SH-SY5Y (cell line): Measurements from ENCODE around the gene SPRR4.

Source experiments
- GATA2 ChIP-seq: IDR thresholded peaks from 2 replicates; pipeline ENCODE4 v1.6.1; 2011; ENCODE audit warnings: mild to moderate bottlenecking, low read depth, low read length
- GATA3 ChIP-seq: IDR thresholded peaks from 2 replicates; pipeline ENCODE4 v1.6.1; 2011; ENCODE audit warnings: low read depth, mild to moderate bottlenecking, low read length, moderate library complexity

Gene SPRR4

GRCh38 chr1:152982076-152982475 lies 11.6 kb downstream of the SPRR4 start:
- TF ChIP-seq GATA2 (no peak), GATA3 (no peak)

GRCh38 chr1:152983234-152983633 lies 12.8 kb downstream of the SPRR4 start:
- no peak for TF ChIP-seq GATA3
- no peak for TF ChIP-seq GATA2

DNA sequence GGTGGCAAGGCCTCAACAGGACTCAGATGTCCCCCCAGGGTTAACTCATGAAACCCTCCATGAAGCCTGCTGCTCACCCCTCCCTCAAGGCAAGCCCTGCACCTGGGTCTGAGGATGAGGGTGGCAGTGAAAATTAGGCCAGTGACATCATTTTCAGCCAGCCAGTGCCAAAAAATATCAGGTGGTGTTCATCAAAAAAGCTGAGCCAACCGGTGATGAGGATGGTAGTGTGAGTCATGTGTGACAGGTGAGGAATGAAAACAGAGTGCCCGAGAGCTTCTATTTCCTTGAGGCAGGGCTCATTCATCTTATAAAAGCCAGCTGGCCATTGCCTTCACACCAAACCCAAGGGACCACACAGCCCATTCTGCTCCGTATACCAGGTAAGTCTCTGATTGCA lies 13.3 kb downstream of the SPRR4 start, which contains the start of gene SPRR1A:
TSS of gene SPRR1A (plus strand) at position 339 of the 400 bp plus-strand sequence. CDS start 1,150 bp downstream, outside the sequence.
- TF ChIP-seq GATA3 (no peak), GATA2 (no peak)

DNA sequence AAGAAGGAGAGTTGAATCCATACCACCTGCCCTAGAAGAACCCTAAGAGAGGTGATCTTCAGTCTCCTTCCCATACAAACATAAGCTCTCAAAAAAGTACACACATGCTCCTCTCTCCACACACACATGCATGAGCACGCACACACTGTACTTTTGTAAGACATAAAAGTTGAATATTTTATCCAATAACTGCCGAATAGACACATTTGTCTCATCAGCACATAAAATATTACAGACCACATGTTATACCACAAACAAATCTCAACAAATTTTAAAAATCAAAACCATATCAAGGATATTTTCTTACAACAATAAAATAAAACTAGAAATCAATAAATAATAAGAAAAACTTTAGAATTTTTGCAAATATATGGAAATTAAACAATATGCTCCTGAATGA lies 16.1 kb downstream of the SPRR4 start:
- TF ChIP-seq GATA2 (no peak), GATA3 (no peak)

DNA sequence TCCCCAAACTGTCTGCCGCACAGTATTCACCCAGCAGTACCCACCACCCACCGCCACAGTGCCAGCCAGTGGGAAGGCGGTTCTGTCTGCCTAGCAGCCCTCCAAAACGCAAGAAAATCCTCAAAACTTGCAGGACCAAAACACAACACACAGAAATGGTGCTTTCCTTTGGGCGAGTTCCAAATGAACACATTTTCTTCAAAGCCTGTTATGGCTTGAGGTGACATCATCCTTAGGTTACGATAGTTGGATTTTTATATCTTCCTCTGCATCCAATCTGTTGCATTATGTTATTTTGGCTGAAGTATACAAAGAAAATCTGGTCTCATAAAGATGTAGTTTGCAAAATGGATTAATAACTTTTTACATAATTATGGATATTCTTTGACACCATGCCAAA lies 22.7 kb downstream of the SPRR4 start:
- no peak for TF ChIP-seq GATA2
- no peak for TF ChIP-seq GATA3

DNA sequence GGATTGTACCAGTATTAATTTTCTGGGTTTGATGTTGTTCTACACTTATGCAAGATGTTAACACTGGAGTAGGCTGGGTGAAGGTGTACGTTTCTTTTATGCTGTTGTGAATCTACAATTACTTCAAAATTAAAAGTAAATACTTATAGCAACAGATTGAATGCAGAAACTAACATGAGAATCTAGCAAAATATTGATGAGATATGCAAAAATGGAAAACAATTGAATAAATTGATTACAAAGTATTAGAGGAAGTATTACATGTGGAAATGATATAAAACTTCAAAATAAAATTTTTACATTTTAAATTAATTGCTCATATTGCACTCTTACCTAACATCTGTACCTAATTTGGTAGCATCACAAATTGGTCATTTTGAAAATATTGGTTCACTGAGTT lies 25.4 kb downstream of the SPRR4 start:
- no peak for TF ChIP-seq GATA3
- no peak for TF ChIP-seq GATA2

DNA sequence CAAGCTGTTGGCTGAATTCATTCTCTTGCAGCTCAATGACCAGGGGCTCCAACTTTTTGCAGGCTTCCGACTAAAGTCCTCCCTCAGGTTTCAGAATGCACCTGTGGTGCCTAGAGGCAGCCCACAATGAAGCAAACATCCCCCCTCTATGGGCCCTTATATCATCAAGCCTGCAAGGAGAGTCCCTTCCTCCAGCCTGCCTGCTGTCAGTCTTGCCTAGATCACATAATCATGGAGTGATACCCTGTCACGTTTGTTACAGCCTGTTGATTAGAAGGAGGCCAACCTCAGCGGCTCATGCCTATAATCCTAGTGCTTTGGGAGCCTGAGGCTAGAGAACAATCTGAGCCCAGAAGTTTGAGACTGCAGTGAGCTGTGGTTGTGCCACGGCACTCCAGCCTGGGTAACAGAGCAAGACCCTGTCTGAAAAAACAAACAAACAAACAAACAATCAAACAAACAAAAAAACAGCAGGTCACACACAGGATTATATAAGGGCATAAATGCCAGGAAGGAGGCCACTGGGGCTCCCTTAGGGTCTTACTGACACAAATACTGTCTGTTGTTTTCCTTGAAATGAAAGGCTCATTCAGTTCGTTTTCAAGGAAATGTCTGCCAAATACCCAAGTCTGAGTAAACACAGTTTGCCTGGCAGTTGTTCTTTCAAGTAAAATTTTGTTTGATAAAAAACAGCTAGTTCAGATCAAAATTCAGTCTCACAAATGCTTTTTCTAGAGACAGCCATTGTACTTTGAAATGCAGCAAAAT lies 26.4 kb downstream of the SPRR4 start:
- TF ChIP-seq GATA2, result no peak
- no peak for TF ChIP-seq GATA3

GRCh38 chr1:152997901-152998300 lies 27.5 kb downstream of the SPRR4 start:
- TF ChIP-seq GATA3, result no peak
- TF ChIP-seq GATA2, result no peak

- no peak for TF ChIP-seq GATA2
- TF ChIP-seq GATA3, result no peak
These were observed 28.0 kb downstream of the SPRR4 start for GRCh38 chr1:152998476-152998875.

DNA sequence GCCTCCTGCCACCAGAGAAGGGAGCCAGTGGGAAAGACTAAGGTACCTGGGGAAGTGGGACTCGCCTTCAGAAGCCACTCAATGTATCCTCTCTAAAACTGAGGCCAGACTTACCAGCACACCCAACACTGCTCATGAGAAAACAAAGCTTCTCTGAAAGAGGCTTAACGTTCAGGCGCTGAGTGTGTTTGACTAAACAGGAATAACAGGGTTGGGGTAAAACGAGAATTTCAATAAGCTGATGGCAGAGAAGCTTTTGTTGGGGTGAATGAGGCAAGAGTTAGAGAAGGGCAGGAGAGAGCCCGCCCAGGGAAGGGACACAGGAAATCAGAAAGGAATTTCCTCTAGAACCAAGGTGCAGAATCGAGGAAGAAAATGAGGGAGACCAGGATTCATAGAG lies 29.4 kb downstream of the SPRR4 start:
- TF ChIP-seq GATA3, result no peak
- TF ChIP-seq GATA2, result no peak

- TF ChIP-seq GATA3 (no peak), GATA2 (no peak)
These were observed 29.8 kb downstream of the SPRR4 start for GRCh38 chr1:153000294-153000693.

GRCh38 chr1:153001382-153001781 lies 30.9 kb downstream of the SPRR4 start, which contains the start of gene SPRR3:
Gene SPRR3, plus strand, starts transcription at chr1:153001749. Its CDS starts 1,272 bp downstream, at chr1:153003021.
- TF ChIP-seq GATA3 (no peak), GATA2 (no peak)
